Measurements from ENCODE around the gene IRS1. TPM values are rescaled to one million over a fixed set of nuclear protein-coding genes. Genes with fewer than 3 reads are reported as not detected.

The IRS1 gene
- polyA plus RNA-seq, 4 donors: 13.0 to 16.0 (median 13.8) TPM

- DNase-seq (ENCODE audit: low read depth in 4 of 4, low spot score in 3 of 4): no peak
These were observed 67.0 kb downstream of the IRS1 start for GRCh38 chr2:226732478-226733188.

- DNase-seq (ENCODE audit: low read depth in 4 of 4, low spot score in 3 of 4): no peak
These were observed 69.1 kb downstream of the IRS1 start for GRCh38 chr2:226730481-226730880.

- DNase-seq (ENCODE audit: low read depth in 4 of 4, low spot score in 3 of 4): no peak
These were observed 70.6 kb downstream of the IRS1 start for GRCh38 chr2:226728996-226729395.

- DNase-seq (ENCODE audit: low read depth in 4 of 4, low spot score in 3 of 4): no peak
These were observed 72.4 kb downstream of the IRS1 start for GRCh38 chr2:226727251-226727650.

GRCh38 chr2:226726546-226726945 lies 73.1 kb downstream of the IRS1 start:
- no peak for DNase-seq (ENCODE audit: low read depth in 4 of 4, low spot score in 3 of 4)

GRCh38 chr2:226725126-226725860 lies 74.3 kb downstream of the IRS1 start:
- DNase-seq (ENCODE audit: low read depth in 4 of 4, low spot score in 3 of 4): peak in 2 of 4 donors; percentile 23 to 33

GRCh38 chr2:226721541-226721940 lies 78.1 kb downstream of the IRS1 start:
- no peak for DNase-seq (ENCODE audit: low read depth in 4 of 4, low spot score in 3 of 4)

- DNase-seq (ENCODE audit: low read depth in 4 of 4, low spot score in 3 of 4): no peak
These were observed 78.7 kb downstream of the IRS1 start for GRCh38 chr2:226720948-226721347.

- DNase-seq (ENCODE audit: low read depth in 4 of 4, low spot score in 3 of 4): no peak
These were observed 81.9 kb downstream of the IRS1 start for GRCh38 chr2:226717719-226718118.

GRCh38 chr2:226716126-226716525 lies 83.5 kb downstream of the IRS1 start:
- DNase-seq (ENCODE audit: low read depth in 4 of 4, low spot score in 3 of 4): no peak

- no peak for DNase-seq (ENCODE audit: low read depth in 4 of 4, low spot score in 3 of 4)
These were observed 84.2 kb downstream of the IRS1 start for GRCh38 chr2:226715347-226715990.

GRCh38 chr2:226712941-226713340 lies 86.7 kb downstream of the IRS1 start:
- DNase-seq (ENCODE audit: low read depth in 4 of 4, low spot score in 3 of 4): no peak

- DNase-seq (ENCODE audit: low read depth in 4 of 4, low spot score in 3 of 4): no peak
These were observed 87.9 kb downstream of the IRS1 start for GRCh38 chr2:226711606-226712296.

- no peak for DNase-seq (ENCODE audit: low read depth in 4 of 4, low spot score in 3 of 4)
These were observed 92.1 kb downstream of the IRS1 start for GRCh38 chr2:226707499-226707898.

GRCh38 chr2:226705965-226706364 lies 93.7 kb downstream of the IRS1 start:
- no peak for DNase-seq (ENCODE audit: low read depth in 4 of 4, low spot score in 3 of 4)

GRCh38 chr2:226705133-226705886 lies 94.3 kb downstream of the IRS1 start:
- no peak for DNase-seq (ENCODE audit: low read depth in 4 of 4, low spot score in 3 of 4)

GRCh38 chr2:226703514-226703913 lies 96.1 kb downstream of the IRS1 start:
- DNase-seq (ENCODE audit: low read depth in 4 of 4, low spot score in 3 of 4): no peak

- DNase-seq (ENCODE audit: low read depth in 4 of 4, low spot score in 3 of 4): no peak
These were observed 97.2 kb downstream of the IRS1 start for GRCh38 chr2:226702376-226702775.

- DNase-seq (ENCODE audit: low read depth in 4 of 4, low spot score in 3 of 4): no peak
These were observed 98.6 kb downstream of the IRS1 start for GRCh38 chr2:226701052-226701451.

GRCh38 chr2:226699321-226699720 lies 100.3 kb downstream of the IRS1 start:
- no peak for DNase-seq (ENCODE audit: low read depth in 4 of 4, low spot score in 3 of 4)

All from left renal pelvis (tissue), 4 donors.